Measurements from ENCODE around the gene BAIAP2.

DNA sequence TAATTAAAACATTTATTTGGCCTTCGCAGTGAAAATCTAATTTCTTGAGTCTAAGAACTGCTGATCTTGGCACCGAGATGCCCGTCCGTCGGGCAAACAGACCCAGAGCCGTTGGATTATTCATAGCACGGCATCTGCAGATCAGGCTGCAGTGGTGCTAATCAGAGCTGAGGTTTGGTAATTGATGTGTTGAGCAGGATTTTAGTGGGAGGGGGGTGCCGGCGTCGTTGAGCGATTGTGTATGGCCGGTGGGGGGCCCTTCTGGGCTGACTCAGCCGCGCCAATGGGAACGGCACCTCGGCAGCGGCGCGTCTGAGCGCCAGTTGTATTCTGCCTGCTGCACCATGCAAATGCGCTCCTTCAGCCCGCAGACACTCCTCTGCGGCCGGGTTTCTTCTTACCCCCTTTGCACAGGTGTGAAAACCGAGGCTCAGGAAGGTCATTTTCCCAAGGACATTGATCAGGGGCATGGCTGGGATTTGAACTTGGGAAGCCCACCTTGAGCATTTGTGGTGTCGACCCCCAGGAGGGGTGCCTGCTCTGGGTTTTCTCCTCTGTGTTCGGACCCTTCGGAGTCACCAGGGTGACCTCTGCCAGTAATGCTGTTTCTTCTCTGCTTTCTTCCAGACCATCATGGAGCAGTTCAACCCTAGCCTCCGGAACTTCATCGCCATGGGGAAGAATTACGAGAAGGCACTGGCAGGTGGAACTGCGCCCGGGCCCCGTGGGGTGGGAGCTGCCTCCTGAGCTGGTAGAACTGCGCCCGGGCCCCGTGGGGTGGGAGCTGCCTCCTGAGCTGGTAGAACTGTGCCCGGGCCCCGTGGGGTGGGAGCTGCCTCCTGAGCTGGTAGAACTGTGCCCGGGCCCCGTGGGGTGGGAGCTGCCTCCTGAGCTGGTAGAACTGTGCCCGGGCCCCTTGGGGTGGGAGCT, 18.4 kb downstream of the BAIAP2 start:
- TF ChIP-seq TAF1 (IDR thresholded peaks at IDR 0.05; ENCODE audit: borderline replicate concordance, insufficient read depth, low read length) (no peak), SIN3A (IDR thresholded peaks at IDR 0.05; ENCODE audit: borderline replicate concordance, insufficient read depth, low read length) (no peak), POLR2AphosphoS5 (IDR thresholded peaks at IDR 0.05; ENCODE audit: low read depth, low read length) (no peak)
- TF ChIP-seq, protein P1, sequence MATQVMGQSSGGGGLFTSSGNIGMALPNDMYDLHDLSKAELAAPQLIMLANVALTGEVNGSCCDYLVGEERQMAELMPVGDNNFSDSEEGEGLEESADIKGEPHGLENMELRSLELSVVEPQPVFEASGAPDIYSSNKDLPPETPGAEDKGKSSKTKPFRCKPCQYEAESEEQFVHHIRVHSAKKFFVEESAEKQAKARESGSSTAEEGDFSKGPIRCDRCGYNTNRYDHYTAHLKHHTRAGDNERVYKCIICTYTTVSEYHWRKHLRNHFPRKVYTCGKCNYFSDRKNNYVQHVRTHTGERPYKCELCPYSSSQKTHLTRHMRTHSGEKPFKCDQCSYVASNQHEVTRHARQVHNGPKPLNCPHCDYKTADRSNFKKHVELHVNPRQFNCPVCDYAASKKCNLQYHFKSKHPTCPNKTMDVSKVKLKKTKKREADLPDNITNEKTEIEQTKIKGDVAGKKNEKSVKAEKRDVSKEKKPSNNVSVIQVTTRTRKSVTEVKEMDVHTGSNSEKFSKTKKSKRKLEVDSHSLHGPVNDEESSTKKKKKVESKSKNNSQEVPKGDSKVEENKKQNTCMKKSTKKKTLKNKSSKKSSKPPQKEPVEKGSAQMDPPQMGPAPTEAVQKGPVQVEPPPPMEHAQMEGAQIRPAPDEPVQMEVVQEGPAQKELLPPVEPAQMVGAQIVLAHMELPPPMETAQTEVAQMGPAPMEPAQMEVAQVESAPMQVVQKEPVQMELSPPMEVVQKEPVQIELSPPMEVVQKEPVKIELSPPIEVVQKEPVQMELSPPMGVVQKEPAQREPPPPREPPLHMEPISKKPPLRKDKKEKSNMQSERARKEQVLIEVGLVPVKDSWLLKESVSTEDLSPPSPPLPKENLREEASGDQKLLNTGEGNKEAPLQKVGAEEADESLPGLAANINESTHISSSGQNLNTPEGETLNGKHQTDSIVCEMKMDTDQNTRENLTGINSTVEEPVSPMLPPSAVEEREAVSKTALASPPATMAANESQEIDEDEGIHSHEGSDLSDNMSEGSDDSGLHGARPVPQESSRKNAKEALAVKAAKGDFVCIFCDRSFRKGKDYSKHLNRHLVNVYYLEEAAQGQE (IDR thresholded peaks at IDR 0.05; ENCODE audit: insufficient read depth in 1 of 2, low read depth in 2 of 2, low read length in 2 of 2), result no peak

Measured in PFSK-1 (cell line).